Prostate gland (tissue), 2 donors: ENCODE measurements around the gene KIF12.

Experiments used
- CTCF ChIP-seq, 4 experiments: fragments of 200-600 bp in 2 of 4; fragments of 450-650 bp in 2 of 4; sonication (generic) in 2 of 4; IDR thresholded peaks; 1 replicate in 3 of 4; 2 replicates in 1 of 4; pipeline ENCODE4 v1.5.1; 2016 to 2019; ENCODE audit warnings: antibody characterized with exemption in 4 of 4, mild to moderate bottlenecking in 2 of 4, moderate library complexity in 2 of 4
- POLR2A ChIP-seq: fragments of 450-650 bp; IDR thresholded peaks from one replicate; pipeline ENCODE4 v1.6.1; 2016; ENCODE audit warnings: antibody characterized with exemption, mild to moderate bottlenecking

DNA sequence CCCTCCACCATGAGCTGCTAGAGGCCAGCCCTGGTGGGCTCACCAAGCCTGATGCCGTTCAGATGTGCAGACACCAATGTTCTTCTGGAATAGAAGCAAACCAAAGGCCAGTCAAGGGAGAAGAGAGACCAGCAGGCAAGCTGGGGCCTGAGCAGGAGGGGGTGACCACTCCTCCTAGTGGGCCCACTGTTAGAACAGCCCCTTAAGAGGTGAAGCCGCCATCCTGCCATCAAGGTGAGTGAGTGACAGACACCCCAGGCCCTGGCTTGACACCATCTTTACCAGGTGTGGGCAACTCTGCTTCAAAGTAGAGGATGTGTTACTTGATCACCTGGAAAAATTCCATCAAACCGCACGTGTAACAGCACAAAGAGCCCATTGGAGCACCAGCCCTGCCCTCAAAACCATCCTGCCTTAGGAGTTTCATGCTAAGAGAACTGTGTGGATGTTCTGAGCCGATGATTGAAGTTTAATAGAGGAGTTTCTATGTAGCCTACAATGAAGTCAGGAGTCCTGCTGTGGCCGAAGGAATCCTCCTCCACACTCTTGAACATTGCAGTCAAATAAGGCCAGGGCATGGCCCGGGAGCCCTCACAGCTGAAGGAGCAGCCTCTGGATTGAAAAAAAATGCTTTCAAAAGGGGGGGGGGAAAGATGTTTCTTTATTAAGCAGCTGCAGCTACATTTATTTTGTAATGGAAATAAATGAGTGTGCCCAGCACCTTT is 41.8 kb downstream of the KIF12 start:
- TF ChIP-seq POLR2A (no peak), CTCF (IDR thresholded peaks at IDR 0.05) (no peak)
